OCI-LY3 (cell line): Measurements from ENCODE around the gene FLNB.

Experiments
- EZH2phosphoT487 ChIP-seq: fragments of 200-600 bp; shearing (Covaris generic); IDR thresholded peaks from 2 replicates; pipeline ENCODE4 v1.6.1; 2018; ENCODE audit warnings: antibody characterized with exemption, mixed run types, low read depth
- TF ChIP-seq, protein P1 (sequence below): fragments of 200-600, 300-600 bp; sonication (generic); IDR thresholded peaks from 2 replicates; pipeline ENCODE4 v1.5.1; 2014; ENCODE audit warnings: antibody characterized with exemption, low read length, low read depth

DNA sequence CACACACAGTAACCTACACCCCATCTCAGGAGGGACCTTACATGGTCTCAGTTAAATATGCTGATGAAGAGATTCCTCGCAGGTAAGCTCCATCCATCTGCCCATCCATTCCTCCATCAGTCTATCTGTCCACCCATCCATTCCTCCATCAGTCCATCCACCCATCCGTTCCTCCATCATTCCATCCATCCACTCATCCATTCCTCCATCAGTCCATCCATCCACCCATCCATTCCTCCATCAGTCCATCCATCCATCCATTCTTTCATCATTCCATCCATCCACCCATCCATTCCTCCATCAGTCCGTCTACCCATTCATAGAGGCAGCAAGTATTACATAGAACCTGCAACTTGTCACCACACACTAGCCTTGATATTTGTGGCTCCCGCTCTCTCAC lies 124.6 kb downstream of the FLNB start:
- TF ChIP-seq, protein P1, sequence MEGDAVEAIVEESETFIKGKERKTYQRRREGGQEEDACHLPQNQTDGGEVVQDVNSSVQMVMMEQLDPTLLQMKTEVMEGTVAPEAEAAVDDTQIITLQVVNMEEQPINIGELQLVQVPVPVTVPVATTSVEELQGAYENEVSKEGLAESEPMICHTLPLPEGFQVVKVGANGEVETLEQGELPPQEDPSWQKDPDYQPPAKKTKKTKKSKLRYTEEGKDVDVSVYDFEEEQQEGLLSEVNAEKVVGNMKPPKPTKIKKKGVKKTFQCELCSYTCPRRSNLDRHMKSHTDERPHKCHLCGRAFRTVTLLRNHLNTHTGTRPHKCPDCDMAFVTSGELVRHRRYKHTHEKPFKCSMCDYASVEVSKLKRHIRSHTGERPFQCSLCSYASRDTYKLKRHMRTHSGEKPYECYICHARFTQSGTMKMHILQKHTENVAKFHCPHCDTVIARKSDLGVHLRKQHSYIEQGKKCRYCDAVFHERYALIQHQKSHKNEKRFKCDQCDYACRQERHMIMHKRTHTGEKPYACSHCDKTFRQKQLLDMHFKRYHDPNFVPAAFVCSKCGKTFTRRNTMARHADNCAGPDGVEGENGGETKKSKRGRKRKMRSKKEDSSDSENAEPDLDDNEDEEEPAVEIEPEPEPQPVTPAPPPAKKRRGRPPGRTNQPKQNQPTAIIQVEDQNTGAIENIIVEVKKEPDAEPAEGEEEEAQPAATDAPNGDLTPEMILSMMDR = no peak
- no peak for TF ChIP-seq EZH2phosphoT487
